Measurements from ENCODE around the gene NFKBIE. TPM values are rescaled to one million over a fixed set of nuclear protein-coding genes. Genes with fewer than 3 reads are reported as not detected.

Gene NFKBIE
- total and polyA plus RNA-seq, 2 of the 13 experiments (the other 11 are each of a cell fraction or from before 2014, with no cell fraction given): 6.7 to 14.5 TPM

- TF ChIP-seq ZNF687 (CRISPR knock-in tag; IDR thresholded peaks at IDR 0.05): peak; percentile 74
- no peak for TF ChIP-seq ZFYVE20 (CRISPR knock-in tag; IDR thresholded peaks at IDR 0.05; ENCODE audit: borderline replicate concordance, low read depth)
- no peak for TF ChIP-seq SNAPC5 (CRISPR knock-in tag; IDR thresholded peaks at IDR 0.05; ENCODE audit: borderline replicate concordance)
- TF ChIP-seq HOMEZ (CRISPR knock-in tag; IDR thresholded peaks at IDR 0.05; ENCODE audit: low read depth): 0 out of 2 replicates have a peak, but pooled peaks have one; percentile 24
- peak; percentile 35; the same call in 1 of the 2 replicates for TF ChIP-seq MED1 (CRISPR knock-in tag; IDR thresholded peaks at IDR 0.05)
- TF ChIP-seq ELF3 (CRISPR knock-in tag; IDR thresholded peaks at IDR 0.05): peak; percentile 77
- no peak for TF ChIP-seq SMC3 (IDR thresholded peaks at IDR 0.05; ENCODE audit: low read length)
- TF ChIP-seq FIP1L1 (IDR thresholded peaks at IDR 0.05; ENCODE audit: borderline replicate concordance, insufficient read depth, low read depth, low read length): no peak
- TF ChIP-seq, protein P1, sequence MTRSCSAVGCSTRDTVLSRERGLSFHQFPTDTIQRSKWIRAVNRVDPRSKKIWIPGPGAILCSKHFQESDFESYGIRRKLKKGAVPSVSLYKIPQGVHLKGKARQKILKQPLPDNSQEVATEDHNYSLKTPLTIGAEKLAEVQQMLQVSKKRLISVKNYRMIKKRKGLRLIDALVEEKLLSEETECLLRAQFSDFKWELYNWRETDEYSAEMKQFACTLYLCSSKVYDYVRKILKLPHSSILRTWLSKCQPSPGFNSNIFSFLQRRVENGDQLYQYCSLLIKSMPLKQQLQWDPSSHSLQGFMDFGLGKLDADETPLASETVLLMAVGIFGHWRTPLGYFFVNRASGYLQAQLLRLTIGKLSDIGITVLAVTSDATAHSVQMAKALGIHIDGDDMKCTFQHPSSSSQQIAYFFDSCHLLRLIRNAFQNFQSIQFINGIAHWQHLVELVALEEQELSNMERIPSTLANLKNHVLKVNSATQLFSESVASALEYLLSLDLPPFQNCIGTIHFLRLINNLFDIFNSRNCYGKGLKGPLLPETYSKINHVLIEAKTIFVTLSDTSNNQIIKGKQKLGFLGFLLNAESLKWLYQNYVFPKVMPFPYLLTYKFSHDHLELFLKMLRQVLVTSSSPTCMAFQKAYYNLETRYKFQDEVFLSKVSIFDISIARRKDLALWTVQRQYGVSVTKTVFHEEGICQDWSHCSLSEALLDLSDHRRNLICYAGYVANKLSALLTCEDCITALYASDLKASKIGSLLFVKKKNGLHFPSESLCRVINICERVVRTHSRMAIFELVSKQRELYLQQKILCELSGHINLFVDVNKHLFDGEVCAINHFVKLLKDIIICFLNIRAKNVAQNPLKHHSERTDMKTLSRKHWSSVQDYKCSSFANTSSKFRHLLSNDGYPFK (CRISPR knock-in tag; IDR thresholded peaks at IDR 0.05; ENCODE audit: borderline replicate concordance): no peak
- TF ChIP-seq ELF1 (CRISPR knock-in tag; IDR thresholded peaks at IDR 0.05): peak; percentile 47
- no peak for TF ChIP-seq ZNF484 (CRISPR knock-in tag; IDR thresholded peaks at IDR 0.05; ENCODE audit: borderline replicate concordance, low read depth)
- peak; percentile 61 for TF ChIP-seq PAXIP1 (CRISPR knock-in tag; conservative IDR thresholded peaks at IDR 0.05)
- TF ChIP-seq THAP7 (CRISPR knock-in tag; IDR thresholded peaks at IDR 0.05): peak; percentile 37; the same call in 1 of the 2 replicates
- TF ChIP-seq YY1 (IDR thresholded peaks at IDR 0.05; ENCODE audit: insufficient read depth, insufficient replicate concordance, low read depth, low read length): peak; percentile 7
Measured at GRCh38 chr6:44263354-44264100, 1.8 kb downstream of the NFKBIE start (continued).

Measured in HepG2 (cell line).